ENCODE results near the gene ALK.

- TF ChIP-seq POLR2AphosphoS5 (IDR thresholded peaks at IDR 0.05; ENCODE audit: borderline replicate concordance, low read depth, low read length) (no peak), EZH2 (IDR thresholded peaks at IDR 0.05) (no peak), FOXP2 (optimal IDR thresholded peaks at IDR 0.05; ENCODE audit: control extremely low read depth, extremely low read length, insufficient read depth) (no peak)
Observed at GRCh38 chr2:29373870-29374269, 547.5 kb downstream of the ALK start.
